Tibial nerve (tissue), 4 donors: ENCODE measurements around the gene ADAMTS2. TPM values are rescaled to one million over a fixed set of nuclear protein-coding genes. Genes with fewer than 3 reads are reported as not detected.
"Not testable (repeated sequence)": the region's sequence is repeated elsewhere in the genome, so short reads cannot be mapped to it uniquely, and the experiment has no call there.

Source experiments
- DNase-seq, 2 donors: peaks; one replicate each; pipeline ENCODE4 v3.0.0-alpha.2; 2019; ENCODE audit warnings: low spot score in 2 of 2
- H3K27ac ChIP-seq, 4 donors: fragments of 200-600 bp; sonication (generic) in 3 of 4; one replicate each; pipeline ENCODE4 v1.5.1; 2017 to 2019; ENCODE audit warnings: mild to moderate bottlenecking in 1 of 4
- H3K27me3 ChIP-seq, 2 donors: fragments of 200-600 bp; sonication (generic) in 1 of 2; one replicate each; pipeline versions ENCODE4 v1.5.1 to v1.6.0; 2017 to 2019
- H3K36me3 ChIP-seq, 3 donors: fragments of 200-600 bp; sonication (generic); one replicate each; pipeline ENCODE4 v1.5.1; 2018 to 2019
- H3K4me1 ChIP-seq, 4 donors: fragments of 200-600 bp; sonication (generic) in 3 of 4; one replicate each; pipeline ENCODE4 v1.5.1; 2017 to 2019
- H3K4me3 ChIP-seq, 4 donors: fragments of 200-600 bp; sonication (generic) in 3 of 4; one replicate each; pipeline ENCODE4 v1.5.1; 2017 to 2019; ENCODE audit warnings: mild to moderate bottlenecking in 1 of 4, moderate library complexity in 1 of 4
- H3K9me3 ChIP-seq, 4 donors: fragments of 200-600 bp; sonication (generic) in 3 of 4; one replicate each; pipeline ENCODE4 v1.5.1; 2017 to 2019
- EP300 ChIP-seq, 2 donors: sonication (generic); formaldehyde crosslinking; IDR thresholded peaks; one replicate each; pipeline ENCODE4 v1.6.1; 2017; ENCODE audit warnings: antibody characterized with exemption in 2 of 2, mild to moderate bottlenecking in 1 of 2
- POLR2A ChIP-seq, 2 donors: fragments of 450-650 bp; IDR thresholded peaks; one replicate each; pipeline ENCODE4 v1.6.1; 2017; ENCODE audit warnings: antibody characterized with exemption in 2 of 2, mild to moderate bottlenecking in 2 of 2, moderate library complexity in 2 of 2
- WGBS, 2 donors: methylation state at CpG; one replicate each; pipeline ENCODE4 v1.1.5; 2018; 5-methylcytosine and 5-hydroxymethylcytosine counted together
- total RNA-seq, 4 donors: library from RNA; depleted of rRNA; stranded (reverse); fragments of >200 nt; gene quantifications; one replicate each; pipeline ENCODE4 v1.1.0, GENCODE V29; 2016
- TF ChIP-seq, protein P1 (sequence below), 5 experiments: fragments of 200-600 bp in 3 of 5; fragments of 450-650 bp in 2 of 5; sonication (generic) in 3 of 5; IDR thresholded peaks; one replicate each; pipeline ENCODE4 v1.5.1; 2016 to 2019; ENCODE audit warnings: antibody characterized with exemption in 5 of 5, mild to moderate bottlenecking in 3 of 5, moderate library complexity in 2 of 5

Gene ADAMTS2
- total RNA-seq, 4 donors from 2014 or later = 23.2 to 58.8 (median 47.2) TPM

GRCh38 chr5:179288809-179289185, 56.5 kb downstream of the ADAMTS2 start:
- Histone ChIP-seq H3K27ac (no peak overlapping the region), H3K36me3 (no peaks in the 10 kb centered on the region), H3K9me3 (no peaks in the 10 kb centered on the region), H3K27me3 (no peaks in the 10 kb centered on the region), H3K4me1 (peaks cover 0 to 34% (median 0%) of the 10 kb centered on the region in 4 donors), H3K4me3 (no peak overlapping the region)
- no peak for DNase-seq
- TF ChIP-seq, protein P1, sequence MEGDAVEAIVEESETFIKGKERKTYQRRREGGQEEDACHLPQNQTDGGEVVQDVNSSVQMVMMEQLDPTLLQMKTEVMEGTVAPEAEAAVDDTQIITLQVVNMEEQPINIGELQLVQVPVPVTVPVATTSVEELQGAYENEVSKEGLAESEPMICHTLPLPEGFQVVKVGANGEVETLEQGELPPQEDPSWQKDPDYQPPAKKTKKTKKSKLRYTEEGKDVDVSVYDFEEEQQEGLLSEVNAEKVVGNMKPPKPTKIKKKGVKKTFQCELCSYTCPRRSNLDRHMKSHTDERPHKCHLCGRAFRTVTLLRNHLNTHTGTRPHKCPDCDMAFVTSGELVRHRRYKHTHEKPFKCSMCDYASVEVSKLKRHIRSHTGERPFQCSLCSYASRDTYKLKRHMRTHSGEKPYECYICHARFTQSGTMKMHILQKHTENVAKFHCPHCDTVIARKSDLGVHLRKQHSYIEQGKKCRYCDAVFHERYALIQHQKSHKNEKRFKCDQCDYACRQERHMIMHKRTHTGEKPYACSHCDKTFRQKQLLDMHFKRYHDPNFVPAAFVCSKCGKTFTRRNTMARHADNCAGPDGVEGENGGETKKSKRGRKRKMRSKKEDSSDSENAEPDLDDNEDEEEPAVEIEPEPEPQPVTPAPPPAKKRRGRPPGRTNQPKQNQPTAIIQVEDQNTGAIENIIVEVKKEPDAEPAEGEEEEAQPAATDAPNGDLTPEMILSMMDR (IDR thresholded peaks at IDR 0.05) = no peak
- TF ChIP-seq EP300 (IDR thresholded peaks at IDR 0.05) (no peak), POLR2A (IDR thresholded peaks at IDR 0.05) (no peak)
- WGBS, 2 donors = 86 to 90% methylated on average over 9 to 11 of the region's 11 CpGs

DNA sequence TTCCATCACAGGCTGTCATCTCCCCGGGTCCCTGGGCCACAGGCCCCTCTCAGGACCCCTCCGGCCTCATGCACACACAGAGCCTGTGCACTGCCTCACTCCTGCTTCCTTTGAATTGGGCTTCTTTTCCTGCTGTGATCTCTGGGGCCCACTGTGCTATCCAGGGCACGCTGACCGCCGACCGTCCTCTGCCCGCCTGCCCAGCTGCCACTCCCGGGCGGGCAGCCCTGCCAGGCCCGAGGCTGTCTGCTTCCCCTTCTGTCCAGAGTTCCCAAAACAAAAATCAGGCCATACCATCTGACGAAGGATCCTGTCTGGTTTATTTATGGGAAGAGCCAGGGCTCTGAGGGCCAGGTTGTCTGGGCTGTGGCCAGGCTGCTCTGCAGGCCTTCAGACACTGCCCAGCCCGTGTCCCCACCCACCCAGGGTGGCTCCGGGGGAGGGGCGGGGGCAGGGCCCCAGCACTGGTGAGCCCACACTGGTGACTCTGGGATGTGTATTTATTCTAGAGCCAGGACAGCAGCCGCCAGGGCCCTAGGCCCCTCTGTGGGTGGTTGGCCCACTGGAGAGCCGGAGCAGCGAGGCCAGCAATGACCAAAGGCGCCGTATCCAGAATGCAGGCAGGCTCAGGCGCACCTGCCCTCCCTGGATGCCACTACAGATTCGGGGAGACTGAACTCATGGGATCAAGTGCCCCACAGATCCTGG, 57.0 kb downstream of the ADAMTS2 start:
- TF ChIP-seq EP300 (IDR thresholded peaks at IDR 0.05) = no peak
- no peaks in the 10 kb centered on the region for H3K27me3 ChIP-seq
- no peak overlapping the region for H3K4me3 ChIP-seq
- no peak for DNase-seq
- H3K4me1 ChIP-seq = peaks cover 0 to 34% (median 0%) of the 10 kb centered on the region in 4 donors
- H3K36me3 ChIP-seq = no peaks in the 10 kb centered on the region
- H3K27ac ChIP-seq = peak overlapping the region in 1 of 4 donors; percentile 24
- H3K9me3 ChIP-seq = no peaks in the 10 kb centered on the region
- 75 to 76% methylated on average over 15 to 20 of the region's 21 CpGs for WGBS, 2 donors

GRCh38 chr5:179287631-179288030, 57.6 kb downstream of the ADAMTS2 start:
- H3K27me3 ChIP-seq = no peaks in the 10 kb centered on the region
- no peaks in the 10 kb centered on the region for H3K36me3 ChIP-seq
- H3K4me3 ChIP-seq = no peak overlapping the region
- H3K4me1 ChIP-seq = peaks cover 0 to 34% (median 0%) of the 10 kb centered on the region in 4 donors
- H3K9me3 ChIP-seq = no peaks in the 10 kb centered on the region
- WGBS, 2 donors = 88% methylated on average over 10 of the region's 10 CpGs; no CpG with 5 or more reads in 1 of the 2 donors
- no peak overlapping the region for H3K27ac ChIP-seq
- DNase-seq = no peak
- TF ChIP-seq POLR2A (IDR thresholded peaks at IDR 0.05) (no peak), EP300 (IDR thresholded peaks at IDR 0.05) (no peak)
- TF ChIP-seq, protein P1 (IDR thresholded peaks at IDR 0.05) = no peak

DNA sequence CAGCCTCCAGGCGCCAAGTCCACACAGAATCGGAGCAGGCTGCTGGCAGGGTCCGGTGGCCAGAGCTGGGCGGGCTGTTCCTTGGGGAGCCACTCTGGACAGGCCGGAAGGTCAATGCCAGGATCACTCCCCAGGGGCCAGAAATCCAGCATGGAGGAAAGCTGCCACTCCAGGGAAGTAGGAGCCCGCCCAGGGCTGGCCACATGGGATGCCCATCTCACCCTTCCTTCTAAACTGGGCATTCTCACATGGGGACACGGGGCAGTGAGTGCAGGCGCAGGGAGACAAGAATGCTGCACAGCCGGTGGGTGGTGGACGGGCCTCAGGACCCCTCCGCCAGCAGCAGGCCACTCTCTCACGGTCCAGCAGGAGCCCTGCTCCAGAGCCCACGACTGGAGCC, 58.2 kb downstream of the ADAMTS2 start:
- H3K4me3 ChIP-seq = no peak overlapping the region
- TF ChIP-seq POLR2A (IDR thresholded peaks at IDR 0.05) = no peak
- TF ChIP-seq, protein P1 (IDR thresholded peaks at IDR 0.05) = no peak
- TF ChIP-seq EP300 (IDR thresholded peaks at IDR 0.05) = no peak
- H3K4me1 ChIP-seq = peaks cover 0 to 34% (median 0%) of the 10 kb centered on the region in 4 donors
- no peaks in the 10 kb centered on the region for H3K36me3 ChIP-seq
- 85% methylated on average over 7 to 13 of the region's 13 CpGs for WGBS, 2 donors
- no peak for DNase-seq
- H3K27me3 ChIP-seq = no peaks in the 10 kb centered on the region
- no peaks in the 10 kb centered on the region for H3K9me3 ChIP-seq
- no peak overlapping the region for H3K27ac ChIP-seq

DNA sequence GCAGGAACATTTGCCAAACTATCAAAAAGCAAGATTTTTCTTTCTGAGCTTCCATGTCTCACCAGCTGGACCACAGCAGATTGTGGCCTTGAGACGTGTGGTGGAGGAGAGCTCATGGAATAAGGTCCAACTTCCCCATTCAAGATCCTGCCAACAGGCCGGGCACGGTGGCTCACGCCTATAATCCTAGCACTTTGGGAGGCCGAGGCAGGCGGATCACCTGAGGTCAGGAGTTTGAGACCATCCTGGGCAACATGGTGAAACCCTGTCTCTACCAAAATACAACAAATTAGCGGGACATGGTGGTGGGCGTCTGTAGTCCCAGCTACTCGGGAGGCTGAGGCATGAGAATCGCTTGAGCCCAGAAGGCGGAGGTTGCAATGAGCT, 59.5 kb downstream of the ADAMTS2 start:
- Histone ChIP-seq H3K27ac (peak overlapping the region in 1 of 4 donors; percentile 45), H3K4me1 (peaks cover 0 to 34% (median 0%) of the 10 kb centered on the region in 4 donors)
- WGBS, 2 donors = 88% methylated on average over 9 to 11 of the region's 11 CpGs
- not testable (repeated sequence) for H3K36me3 ChIP-seq, H3K9me3 ChIP-seq, H3K4me3 ChIP-seq, H3K27me3 ChIP-seq, DNase-seq

DNA sequence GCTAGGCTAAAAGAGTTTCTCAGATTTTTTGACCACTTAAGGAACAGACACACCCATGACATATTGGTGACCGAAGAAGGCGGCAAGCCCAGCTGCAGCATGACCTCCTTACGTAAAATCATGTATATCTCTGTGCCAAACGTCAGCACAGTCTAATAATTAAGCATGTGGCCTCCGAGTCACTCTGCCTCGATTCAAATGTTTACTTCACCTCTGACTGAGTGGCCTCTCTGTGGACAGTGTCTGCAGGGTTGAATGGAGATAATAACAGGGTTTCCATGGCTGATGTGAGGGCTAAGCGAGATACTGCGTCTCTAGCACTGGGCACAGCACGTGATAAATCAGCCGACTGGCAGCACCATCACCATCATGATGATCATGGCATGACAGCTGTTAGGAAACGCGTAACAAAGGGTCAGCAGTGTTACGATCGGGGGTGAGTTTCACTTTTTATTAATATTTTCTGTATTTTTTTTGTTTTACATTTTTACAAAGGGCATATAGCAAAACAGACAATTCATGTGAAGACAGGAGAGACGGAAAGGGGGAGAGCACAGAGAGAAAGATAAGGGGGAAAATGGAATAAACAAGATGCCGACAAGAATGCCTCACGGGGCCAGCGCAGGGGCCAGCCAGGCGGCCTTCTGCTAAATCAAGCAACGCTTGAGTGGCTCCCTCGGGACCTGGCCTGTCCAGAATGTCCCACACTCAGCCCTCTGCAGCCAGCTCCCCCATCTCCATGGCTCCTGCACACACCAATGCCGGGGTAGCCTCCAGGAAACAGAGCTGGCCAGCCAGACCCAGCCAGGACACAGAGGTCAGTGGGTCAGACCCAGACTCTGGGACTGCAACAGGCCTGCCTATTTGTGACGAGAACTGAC, 60.3 kb downstream of the ADAMTS2 start:
- no peak for DNase-seq
- Histone ChIP-seq H3K4me1 (peaks cover 0 to 34% (median 0%) of the 10 kb centered on the region in 4 donors), H3K27ac (peak overlapping the region in 2 of 4 donors; percentile 9 to 45), H3K9me3 (no peaks in the 10 kb centered on the region), H3K36me3 (no peaks in the 10 kb centered on the region), H3K27me3 (no peaks in the 10 kb centered on the region), H3K4me3 (no peak overlapping the region)
- TF ChIP-seq EP300 (IDR thresholded peaks at IDR 0.05) (peak in 1 of 2 donors; percentile 19), POLR2A (IDR thresholded peaks at IDR 0.05) (no peak)
- TF ChIP-seq, protein P1 (IDR thresholded peaks at IDR 0.05) = no peak
- WGBS, 2 donors = 52 to 56% methylated on average over 23 of the region's 23 CpGs

DNA sequence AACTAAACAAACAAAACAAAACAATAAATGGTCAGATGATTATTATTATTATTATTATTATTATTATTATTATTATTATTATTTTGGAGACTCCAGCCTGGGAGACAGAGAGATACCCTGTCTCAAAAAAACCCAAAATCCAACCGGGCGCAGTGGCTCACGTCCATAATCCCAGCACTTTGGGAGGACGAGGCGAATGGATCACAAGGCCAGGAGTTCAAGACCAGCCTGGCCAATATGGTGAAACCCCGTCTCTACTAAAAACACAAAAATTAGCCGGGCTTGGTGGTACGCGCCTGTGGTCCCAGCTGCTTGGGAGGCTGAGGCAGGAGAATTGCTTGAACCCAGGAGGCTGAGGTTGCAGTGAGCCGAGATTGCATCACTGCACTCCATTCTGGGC, 61.4 kb downstream of the ADAMTS2 start:
- 92 to 95% methylated on average over 10 of the region's 10 CpGs for WGBS, 2 donors
- H3K27ac ChIP-seq, H3K9me3 ChIP-seq, DNase-seq, H3K4me3 ChIP-seq, H3K27me3 ChIP-seq, H3K36me3 ChIP-seq: not testable (repeated sequence)
- H3K4me1 ChIP-seq = peaks cover 0 to 34% (median 0%) of the 10 kb centered on the region in 4 donors
